Right lobe of liver (tissue), 4 donors: ENCODE data around the gene ZNF550.

Source experiments
- CTCF ChIP-seq, 4 donors: fragments of 200-600 bp in 3 of 4; fragments of 450-650 bp in 1 of 4; IDR thresholded peaks; one replicate each; pipeline versions ENCODE4 v1.5.1 to v1.8.0; 2016 to 2022; ENCODE audit warnings: antibody characterized with exemption in 4 of 4, mild to moderate bottlenecking in 2 of 4
- POLR2A ChIP-seq: fragments of 450-650 bp; IDR thresholded peaks from one replicate; pipeline ENCODE4 v1.6.1; 2017; ENCODE audit warnings: antibody characterized with exemption, mild to moderate bottlenecking
- donor health status: DM: no; HTN: no; CAD: no.
- donor health status: DM: no; HTN: no; CAD: no.
- donor health status: DM: no; HTN: yes; CAD: no.

GRCh38 chr19:57599761-57600383, 40.2 kb upstream of the ZNF550 start, which contains the start of gene ZNF530:
- no peak for TF ChIP-seq CTCF (IDR thresholded peaks at IDR 0.05)
- TF ChIP-seq POLR2A: no peak
